Bronchial epithelial cell (primary cell): ENCODE data around the gene PACSIN1. TPM values are rescaled to one million over a fixed set of nuclear protein-coding genes. Genes with fewer than 3 reads are reported as not detected.

ENCODE experiments used
- DNase-seq: peaks from one replicate; pipeline ENCODE4 v3.0.0-alpha.2; 2010; ENCODE audit warnings: low read depth
- FAIRE-seq: peaks from 2 replicates; lab custom pipeline; 2011; peaks lifted over from hg19 to GRCh38; lab: Jason Lieb, UNC
- H3K27me3 ChIP-seq: 2 replicates; pipeline ENCODE4 v1.5.1; 2011; ENCODE audit warnings: low read length; ENCODE audit not compliant: control insufficient read depth, insufficient read depth
- H3K36me3 ChIP-seq: 2 replicates; pipeline ENCODE4 v1.5.1; 2011; ENCODE audit warnings: low read length; ENCODE audit not compliant: control insufficient read depth, insufficient read depth
- H3K4me3 ChIP-seq: 2 replicates; pipeline ENCODE4 v1.5.1; 2011; ENCODE audit warnings: mild to moderate bottlenecking, low read depth, low read length, control low read depth
- total RNA-seq: library from RNA; depleted of rRNA; stranded (reverse); fragments of >200 nt; gene quantifications from 2 replicates; pipeline ENCODE4 v1.2.1, GENCODE V29; 2014
- TF ChIP-seq, protein P1 (sequence below): IDR thresholded peaks from 2 replicates; pipeline ENCODE4 v1.5.1; 2011; ENCODE audit warnings: mild to moderate bottlenecking, moderate library complexity, low read length, control low read depth, inconsistent platforms; ENCODE audit not compliant: insufficient read depth, severe bottlenecking

Gene PACSIN1
- total RNA-seq, 1 donor from 2014 or later, result not detected

DNA sequence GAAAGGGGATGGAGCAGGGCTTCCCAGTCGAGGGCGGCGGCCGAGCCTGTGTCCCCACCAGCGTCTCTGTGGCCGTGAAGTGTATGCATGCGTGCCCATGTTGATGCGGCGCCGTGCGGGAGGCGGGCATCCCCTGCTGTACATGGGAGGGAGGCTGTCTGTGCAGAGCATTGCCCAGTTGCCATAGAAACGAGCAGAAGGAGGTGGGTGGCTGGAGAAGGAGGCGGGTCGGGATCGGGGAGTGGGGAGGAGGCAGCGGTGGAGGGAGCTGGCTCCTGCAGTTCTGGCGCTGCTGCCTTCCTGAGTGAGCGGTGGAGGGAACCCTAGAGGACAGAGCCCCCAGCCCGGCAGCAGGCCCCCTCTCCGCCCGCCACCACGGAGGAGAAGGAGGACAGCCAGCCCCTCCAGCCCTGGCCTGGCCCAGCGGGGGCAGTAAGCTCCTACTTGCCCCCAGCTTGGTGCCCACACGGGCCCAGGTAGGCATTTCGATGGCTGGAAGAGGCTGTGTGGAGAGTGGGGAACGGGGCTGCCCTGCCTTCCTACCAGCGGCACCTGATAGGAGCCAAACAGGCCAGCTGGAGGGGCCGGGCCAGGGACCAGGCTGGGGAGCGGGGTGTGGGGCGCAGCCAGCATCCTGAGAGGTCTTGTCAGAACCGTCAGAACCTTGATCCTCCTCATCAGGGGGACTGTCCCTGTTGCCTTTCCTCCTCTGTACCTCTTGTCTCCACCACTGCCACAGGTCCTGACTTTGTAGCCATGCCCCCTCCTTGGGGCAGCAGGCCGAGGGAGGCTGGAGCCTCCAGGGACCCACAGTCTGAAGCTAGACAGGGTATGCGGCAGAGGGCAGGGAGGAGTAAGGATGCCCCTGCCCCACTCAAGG is 49.0 kb downstream of the PACSIN1 start:
- TF ChIP-seq, protein P1, sequence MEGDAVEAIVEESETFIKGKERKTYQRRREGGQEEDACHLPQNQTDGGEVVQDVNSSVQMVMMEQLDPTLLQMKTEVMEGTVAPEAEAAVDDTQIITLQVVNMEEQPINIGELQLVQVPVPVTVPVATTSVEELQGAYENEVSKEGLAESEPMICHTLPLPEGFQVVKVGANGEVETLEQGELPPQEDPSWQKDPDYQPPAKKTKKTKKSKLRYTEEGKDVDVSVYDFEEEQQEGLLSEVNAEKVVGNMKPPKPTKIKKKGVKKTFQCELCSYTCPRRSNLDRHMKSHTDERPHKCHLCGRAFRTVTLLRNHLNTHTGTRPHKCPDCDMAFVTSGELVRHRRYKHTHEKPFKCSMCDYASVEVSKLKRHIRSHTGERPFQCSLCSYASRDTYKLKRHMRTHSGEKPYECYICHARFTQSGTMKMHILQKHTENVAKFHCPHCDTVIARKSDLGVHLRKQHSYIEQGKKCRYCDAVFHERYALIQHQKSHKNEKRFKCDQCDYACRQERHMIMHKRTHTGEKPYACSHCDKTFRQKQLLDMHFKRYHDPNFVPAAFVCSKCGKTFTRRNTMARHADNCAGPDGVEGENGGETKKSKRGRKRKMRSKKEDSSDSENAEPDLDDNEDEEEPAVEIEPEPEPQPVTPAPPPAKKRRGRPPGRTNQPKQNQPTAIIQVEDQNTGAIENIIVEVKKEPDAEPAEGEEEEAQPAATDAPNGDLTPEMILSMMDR, result no peak
- H3K36me3 ChIP-seq, result no peaks in the 10 kb centered on the region
- H3K4me3 ChIP-seq, result no peak overlapping the region
- DNase-seq (no peak), FAIRE-seq (no peak)
- peaks cover 9% of the 10 kb centered on the region for H3K27me3 ChIP-seq

DNA sequence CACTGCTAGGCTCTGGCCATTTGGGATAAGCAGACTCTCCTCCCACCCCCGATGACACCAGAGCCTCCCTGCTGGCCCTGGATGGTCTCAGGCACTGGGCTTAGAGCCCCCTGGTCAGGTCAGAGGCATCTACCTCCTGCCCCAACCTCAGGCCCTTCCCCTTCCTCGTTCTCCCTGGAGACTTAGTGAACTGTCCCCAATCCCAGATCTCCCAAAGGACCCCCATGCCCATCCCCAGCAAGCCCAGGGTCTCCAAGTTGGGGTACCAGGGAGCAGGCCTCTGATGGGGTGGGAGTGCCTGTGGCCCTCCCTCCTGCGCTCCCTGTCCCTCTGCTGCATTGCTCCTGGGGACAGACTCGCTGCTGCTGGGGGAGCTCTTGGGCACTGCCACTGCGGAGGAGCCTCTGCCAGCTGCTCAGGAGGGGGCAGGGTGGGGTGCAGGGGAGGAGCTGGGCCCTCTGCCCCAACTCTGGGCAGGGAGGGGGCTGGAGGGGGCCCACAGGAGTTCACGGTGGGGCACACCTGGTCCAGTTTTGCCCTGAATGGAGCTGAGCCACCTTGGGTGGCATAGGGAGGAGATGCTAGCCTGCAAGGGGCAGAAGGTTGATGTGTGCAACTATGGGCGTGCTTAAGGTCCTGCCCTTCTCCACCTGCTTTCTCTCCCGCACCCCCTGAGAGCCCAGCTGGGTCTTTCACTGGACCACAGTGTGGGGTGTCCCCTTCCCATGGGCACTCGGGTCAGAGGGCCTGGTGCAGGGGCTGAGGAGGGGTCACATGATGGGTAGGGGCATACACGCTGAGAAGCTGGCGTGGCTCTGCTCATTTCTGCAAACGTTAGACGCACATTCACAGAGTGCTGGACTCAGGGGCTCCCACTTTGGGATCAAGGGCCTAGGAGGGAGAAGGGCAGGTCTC is 49.9 kb downstream of the PACSIN1 start:
- FAIRE-seq (no peak), DNase-seq (no peak)
- Histone ChIP-seq H3K4me3 (no peak overlapping the region), H3K27me3 (peaks cover 9% of the 10 kb centered on the region), H3K36me3 (no peaks in the 10 kb centered on the region)
- TF ChIP-seq, protein P1, result no peak

DNA sequence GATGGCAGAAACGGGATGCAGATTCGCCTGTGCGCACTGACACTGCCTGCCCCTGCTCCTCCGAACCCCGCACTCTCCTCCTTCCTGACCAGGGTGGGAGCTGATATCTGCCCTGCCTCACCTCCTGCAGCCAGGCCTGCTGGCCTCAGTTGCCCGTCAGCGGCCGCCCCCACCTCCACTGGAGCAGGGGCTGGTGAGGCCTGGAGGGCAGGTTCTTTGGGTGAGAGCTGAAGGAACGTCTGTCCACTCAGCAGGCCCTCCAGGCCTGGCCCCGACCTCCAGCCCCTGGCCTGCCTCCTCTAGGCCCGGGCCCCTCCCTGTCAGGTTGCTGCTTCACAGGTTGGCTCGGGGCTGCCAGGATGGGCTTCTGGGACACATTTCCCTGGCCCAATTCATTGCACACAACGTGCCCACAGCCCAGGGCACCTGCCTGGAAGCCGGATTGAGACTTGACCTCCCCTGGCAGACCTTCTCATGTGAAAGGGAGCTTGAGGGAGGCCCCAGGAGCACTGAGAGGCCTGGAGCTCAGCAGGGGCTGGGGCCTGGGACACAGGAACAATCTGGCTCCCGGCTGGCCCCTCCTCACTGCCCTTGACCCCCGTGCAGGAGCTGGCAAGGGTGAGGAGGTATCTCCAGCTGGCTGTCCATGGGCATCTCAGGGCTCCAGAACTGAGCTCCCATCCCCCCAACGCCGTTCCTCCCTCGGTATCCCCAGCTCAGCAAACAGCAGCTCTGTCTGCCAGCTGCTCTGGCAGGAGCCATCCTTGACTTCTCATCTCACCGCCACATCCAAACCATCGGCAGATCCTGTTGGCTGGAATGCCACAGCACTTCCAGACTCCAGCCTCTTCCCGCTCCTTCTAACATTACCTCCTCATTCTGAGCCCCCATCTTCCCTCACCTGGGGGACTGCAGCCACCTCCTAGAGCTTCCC is 50.8 kb downstream of the PACSIN1 start:
- DNase-seq (no peak), FAIRE-seq (no peak)
- Histone ChIP-seq H3K27me3 (peaks cover 9% of the 10 kb centered on the region), H3K36me3 (no peaks in the 10 kb centered on the region), H3K4me3 (no peak overlapping the region)
- TF ChIP-seq, protein P1, result no peak

DNA sequence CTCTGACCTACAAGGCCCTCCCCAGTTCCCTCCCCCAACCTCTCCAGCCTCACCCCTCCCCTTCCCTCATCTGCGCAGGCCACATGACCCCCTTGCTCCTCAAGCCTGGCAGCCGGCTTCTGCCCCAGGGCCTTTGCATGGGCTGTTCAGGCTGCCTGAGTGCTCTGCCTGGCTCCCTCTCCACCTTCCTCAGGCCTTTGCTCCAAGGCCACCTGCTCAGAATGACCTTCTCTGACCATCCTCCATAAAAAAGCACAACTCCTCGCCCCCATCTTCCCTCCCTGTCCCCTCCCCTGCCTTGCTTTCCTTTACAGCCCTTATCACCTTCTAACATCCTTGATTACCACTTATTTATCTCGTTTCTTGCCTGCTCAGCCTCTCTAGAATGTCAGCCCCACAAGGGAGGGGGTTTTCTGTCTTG is 51.6 kb downstream of the PACSIN1 start:
- Histone ChIP-seq H3K27me3 (peaks cover 9% of the 10 kb centered on the region), H3K4me3 (no peak overlapping the region), H3K36me3 (no peaks in the 10 kb centered on the region)
- FAIRE-seq, result no peak
- no peak for DNase-seq
- TF ChIP-seq, protein P1, result no peak

DNA sequence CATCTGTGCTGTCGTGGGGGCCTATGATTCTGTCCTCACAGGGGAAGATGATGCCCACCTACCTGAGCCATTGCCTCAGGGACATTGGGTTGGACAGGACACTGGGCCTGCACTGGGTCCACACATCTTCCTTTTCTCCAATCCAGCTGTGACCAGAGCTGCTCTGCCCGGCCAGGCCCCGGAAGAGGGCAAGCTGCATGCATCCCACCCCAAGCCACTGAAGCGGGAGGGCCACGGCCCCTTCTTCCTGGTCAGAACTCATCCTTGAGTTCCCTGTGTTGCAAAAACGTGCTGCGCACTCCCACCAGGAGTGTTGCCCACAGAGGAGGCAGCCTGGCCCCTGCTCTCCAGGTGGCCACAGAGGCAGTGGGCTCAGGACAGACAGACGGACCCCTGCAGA is 52.1 kb downstream of the PACSIN1 start:
- FAIRE-seq (no peak), DNase-seq (no peak)
- H3K27me3 ChIP-seq, result peaks cover 9% of the 10 kb centered on the region
- TF ChIP-seq, protein P1, result no peak
- no peaks in the 10 kb centered on the region for H3K36me3 ChIP-seq
- H3K4me3 ChIP-seq, result no peak overlapping the region
